Stimulated activated CD8-positive, alpha-beta memory T cell treated with anti-CD3 and anti-CD28 coated beads, Interleukin-4, amount 100 ng/mL, for 4 hours (primary cell): Measurements from ENCODE around the gene TBP.

Experiments used
- DNase-seq, 2 donors: peaks; one replicate each; pipeline ENCODE4 v3.0.0-alpha.2; 2020; ENCODE audit warnings: low read depth in 2 of 2, low spot score in 1 of 2

TBP gene

DNA sequence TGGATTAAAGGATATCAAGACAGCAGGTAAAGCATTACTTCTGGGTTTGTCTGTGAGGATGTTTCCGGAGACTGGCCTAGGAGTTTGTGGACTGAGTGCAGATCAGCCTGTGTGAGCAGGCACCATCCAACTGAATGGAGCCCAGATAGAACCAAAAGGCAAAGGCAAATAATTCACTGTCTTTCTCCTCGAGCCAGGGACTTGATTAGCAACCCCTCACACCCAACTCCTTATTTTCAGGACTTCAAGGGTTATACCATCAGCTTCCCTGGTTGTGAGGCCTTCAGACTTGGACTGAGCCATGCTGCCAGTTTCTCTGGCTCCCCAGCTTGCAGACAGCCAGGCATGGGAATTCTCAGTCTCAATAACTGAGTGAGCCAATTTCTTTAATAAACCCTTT, 20.4 kb upstream of the TBP start:
- no peak for DNase-seq

- DNase-seq: no peak
These were observed 19.2 kb upstream of the TBP start for GRCh38 chr6:170535004-170535403.

DNA sequence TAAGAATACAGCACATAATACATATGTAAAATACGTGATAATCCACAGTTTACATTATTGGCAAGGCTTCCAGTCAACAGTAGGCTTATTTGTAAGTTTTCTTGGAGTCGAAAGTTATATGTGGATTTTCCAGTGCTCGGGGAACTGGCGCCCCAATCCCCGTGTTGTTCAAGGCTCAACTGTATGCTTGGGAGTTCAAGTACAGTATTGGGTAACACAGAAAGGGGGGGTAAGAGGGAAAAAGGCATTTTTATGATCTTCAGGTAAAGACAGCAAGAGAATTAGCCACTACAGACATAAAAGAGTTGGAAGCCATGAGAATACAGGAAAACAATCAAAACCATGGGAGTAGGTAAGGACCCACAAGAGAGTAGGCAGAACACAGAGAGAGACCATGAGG, 17.5 kb upstream of the TBP start:
- DNase-seq: no peak

DNA sequence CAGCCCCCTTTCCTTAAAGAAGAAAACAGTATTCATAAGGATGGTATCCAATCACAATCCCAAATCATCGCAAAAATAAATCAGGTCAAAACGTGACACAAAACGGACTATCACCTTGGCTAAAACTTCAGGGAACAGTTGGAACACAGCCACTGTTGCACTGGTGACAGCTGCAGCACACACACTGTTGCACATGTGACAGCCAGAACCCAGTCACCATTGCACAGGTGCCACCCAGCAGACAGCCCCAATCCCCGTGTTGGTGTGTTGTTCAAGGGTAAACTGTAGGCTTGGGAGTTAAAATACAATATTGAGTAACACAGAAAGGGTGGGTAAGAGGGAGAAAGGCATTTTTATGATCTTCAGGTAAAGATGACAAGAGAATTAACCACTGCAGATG, 16.8 kb upstream of the TBP start:
- no peak for DNase-seq

DNA sequence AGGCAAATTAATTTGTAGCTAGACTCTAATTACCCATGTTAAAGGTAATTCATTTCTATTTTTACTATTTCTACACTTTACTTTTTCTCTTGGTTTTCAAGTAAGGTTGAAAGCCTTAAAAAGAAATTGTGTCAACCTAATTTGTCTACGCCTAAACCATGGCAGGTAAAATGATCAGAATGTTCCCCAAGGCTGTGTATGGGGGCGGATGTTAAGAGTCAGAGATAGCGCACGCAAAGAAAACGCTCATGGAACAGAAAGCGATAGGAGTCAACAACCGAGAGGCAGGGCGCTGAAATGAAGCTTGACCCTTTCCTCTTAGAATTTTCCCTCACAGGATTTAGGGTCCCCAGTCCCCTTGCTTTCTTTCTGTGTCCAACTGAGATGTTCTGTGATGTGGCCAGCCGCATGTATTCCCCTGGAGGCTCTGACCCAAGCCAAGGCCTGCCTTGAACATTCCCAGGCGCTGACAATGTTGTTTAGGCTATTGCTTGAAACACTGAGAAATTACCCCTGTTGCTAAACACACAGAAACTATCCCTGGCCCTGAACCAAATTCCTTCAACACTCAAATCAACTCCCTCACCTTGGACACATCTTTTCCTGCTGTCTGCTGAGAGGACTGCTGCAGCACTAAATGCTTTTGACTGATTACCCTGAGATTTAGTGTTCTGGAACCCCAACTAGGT, 12.0 kb upstream of the TBP start:
- DNase-seq: no peak

DNA sequence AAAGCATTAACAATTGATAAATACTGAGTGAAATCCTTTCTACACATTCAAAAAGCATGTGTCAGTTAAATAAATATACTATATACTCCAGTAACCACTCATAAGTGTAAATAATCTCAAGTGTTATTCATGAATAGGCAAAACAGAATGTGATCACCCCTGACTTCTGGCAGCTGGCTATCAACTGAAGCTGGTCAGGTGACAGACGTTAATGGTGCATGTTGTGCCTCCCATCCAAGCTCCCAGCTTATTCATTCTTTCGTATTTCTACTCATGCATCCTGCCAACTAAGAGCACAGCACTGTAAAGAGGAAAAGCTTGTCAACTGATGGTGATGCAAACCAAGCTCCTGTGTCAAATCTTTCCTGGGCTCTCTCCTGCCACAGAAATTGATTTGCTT, 8.8 kb upstream of the TBP start:
- DNase-seq: no peak

DNA sequence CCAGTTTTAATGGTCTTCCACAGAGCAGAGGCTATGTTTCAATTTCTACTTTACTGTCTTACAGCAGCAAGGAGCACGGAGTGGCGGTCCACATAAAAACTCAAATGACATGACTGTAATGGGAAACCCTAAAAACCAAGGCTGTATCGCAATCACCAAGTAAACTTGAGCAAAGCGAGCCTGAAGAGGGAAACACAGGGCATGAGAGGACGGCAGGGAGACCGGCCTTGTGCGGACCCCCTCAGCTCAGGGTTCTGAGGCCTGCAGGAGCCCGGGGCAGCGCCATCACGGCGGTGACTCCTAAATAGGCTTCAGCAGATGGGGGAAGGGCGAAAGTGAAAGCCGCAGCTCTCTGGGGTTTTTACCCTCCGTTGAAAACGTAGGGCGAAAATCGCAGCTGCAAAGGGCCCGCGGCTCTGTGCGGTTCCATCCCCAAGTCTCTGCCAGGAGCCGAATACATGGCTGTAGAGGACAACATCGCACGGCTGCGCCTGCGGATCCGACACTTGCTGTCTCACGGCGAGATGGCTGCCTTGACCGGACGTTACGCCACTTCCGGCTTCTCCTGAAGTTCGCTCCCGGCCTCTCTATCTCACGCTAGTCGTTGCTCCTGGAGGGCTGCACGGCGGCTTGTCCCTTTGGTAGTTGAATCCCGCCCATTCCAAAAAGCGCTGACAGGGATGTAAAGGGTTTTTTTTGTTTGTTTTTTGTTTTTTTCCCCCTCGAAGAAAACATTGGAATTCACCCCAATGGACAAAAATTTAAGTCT, 1.2 kb upstream of the TBP start, which contains the start of gene PSMB1:
Gene PSMB1 (minus strand): TSS at position 543 of the 769 bp plus-strand sequence. CDS start 65 bp downstream, at position 478.
- DNase-seq: peak; percentile 57 to 67

DNA sequence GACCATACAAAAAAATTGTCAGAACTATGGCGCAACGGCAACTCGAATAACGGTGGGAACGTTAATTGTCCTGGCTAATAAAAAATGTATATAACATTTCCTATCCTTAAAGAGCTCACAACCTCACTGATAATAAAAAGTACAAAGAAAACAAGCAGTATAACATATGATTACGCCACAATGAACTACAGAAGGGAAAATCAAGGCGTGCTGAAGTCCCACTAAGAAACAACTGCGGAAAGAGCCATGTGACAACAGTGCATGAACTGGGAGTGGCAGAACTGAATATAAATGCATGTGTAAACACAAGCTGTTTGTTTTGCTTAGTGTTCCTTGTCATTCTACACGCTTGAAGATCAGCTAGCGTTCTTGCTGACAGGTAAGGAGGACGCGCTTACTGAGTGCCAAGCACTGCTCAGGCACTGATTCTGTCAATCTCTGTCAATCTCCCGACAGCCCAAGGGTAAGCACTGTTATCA, 596 bp upstream of the TBP start:
- DNase-seq: no peak

DNA sequence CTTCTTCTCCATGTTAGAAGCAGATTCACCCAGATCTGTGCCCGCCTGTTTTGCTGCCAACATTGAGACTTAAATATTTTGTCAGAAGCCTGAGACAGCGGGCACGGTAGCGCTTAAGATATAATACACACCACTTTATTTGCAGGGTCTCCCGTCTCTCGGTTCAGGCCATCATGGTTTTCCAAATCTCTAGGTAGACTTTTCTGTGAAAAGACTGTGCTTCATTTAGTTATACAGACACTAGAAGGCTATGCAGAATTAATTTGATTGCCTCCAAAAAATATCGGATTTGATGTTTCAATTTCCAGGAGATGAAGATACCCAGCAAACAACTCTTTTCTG, 598 bp downstream of the TBP start:
- DNase-seq: no peak

GRCh38 chr6:170555305-170555704, 1.1 kb downstream of the TBP start:
- DNase-seq: no peak

GRCh38 chr6:170561555-170561954, 7.4 kb downstream of the TBP start:
- DNase-seq: no peak

DNA sequence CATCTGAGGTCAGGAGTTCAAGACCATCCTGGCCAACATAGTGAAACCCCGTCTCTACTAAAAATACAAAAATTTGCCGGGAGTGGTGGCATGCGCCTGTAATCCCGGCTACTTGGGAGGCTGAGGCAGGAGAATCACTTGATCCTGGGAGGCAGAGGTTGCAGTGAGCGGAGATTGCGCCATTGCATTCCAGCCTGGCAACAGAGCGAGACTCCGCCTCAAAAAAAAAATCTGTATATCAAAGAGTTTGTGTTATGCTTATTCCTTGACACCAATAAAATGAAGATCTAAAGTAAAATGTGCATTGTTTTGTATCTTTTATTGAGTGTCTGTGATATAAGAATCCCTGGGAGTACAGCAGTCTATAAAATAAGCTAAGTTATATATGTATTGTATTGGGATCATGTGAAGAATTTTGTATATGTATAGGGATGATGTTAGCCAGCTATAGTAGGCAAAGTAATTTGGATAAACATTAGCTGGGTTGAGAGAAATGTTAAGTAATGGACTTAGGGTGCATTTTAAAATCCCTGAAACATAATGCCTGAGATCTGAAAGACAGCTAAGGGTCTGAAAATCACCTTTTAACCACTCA, 10.9 kb downstream of the TBP start:
- no peak for DNase-seq

GRCh38 chr6:170572704-170573466, 18.7 kb downstream of the TBP start:
- DNase-seq: no peak

DNA sequence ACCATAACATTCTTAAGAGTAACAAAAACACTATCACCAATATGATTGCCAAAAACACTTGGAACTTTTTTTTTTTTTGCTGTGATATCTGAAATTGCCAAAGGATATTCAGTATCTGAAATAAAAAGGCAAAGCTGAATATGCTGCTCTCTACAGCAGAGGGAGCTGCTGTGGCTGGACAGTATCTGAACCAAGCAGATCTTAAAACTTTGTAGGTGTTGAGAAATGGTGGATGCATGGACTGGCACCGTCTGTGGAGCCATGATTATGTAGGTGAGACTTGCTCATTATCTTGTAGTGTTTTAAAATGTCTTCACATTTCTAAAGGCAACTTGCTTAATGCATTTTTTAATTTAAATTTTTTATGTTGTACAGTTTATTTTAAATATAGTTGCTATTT, 21.1 kb downstream of the TBP start:
- no peak for DNase-seq

- no peak for DNase-seq
These were observed 24.7 kb downstream of the TBP start for GRCh38 chr6:170578909-170579308.

DNA sequence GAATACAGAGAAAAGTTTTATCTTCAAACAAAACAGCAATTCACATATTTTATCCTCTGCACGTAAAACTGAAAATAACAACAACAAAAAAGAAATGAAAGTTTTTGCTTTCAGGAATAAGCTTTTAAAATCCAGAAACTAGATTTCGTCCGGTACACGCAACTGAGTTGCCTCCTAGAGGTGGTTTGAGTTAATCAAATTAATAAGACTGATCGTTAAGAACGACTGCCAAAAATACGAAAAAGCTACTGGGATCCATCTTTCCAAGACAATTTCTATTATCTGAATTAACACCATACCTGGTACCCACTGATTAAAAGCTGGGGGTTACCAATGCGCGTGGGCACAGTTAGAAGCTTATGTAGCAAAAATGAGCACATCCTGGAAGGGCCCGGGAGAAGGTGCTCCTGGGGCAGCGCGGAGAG, 29.6 kb downstream of the TBP start:
- no peak for DNase-seq

DNA sequence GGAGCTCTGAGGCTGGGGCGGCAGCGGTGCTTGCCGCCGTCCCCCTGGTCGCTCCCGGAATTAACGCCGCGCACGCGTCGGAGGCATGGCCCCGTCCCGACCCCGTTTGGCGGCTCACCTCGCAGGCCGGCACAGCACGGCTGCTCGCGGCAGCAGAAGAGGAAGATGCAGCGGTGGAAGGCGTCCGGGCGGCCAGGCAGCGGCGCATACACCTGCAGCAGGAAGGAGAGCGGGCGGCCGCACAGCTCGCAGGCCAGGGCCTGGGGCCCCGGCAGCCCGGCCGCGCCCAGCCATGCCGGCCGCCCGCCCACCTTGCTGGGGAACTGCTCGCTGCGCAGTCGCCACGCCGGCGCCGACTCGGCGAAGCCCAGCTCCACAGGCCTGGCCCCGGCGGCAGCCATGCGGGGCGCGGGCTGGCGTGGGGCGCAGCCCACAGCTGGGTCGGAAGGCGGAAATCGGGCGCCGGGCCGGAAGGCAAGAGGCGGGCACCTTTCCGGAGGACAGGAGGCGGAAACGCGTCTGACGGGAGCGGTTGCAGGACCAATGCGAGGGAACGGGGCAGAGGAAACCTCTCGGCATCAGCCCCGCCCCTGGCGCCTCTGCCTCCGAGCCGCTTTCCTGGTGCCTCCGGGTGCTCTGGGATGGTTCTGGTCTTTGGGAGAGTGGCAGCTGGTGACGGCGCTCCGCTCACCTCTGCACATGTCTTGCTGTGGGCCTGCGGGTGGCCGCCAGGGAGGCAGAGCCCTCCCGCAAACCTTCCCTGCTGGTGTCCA, 30.2 kb downstream of the TBP start, which contains the start of gene PDCD2:
Gene PDCD2 (minus strand): TSS at position 457 of the 773 bp plus-strand sequence. CDS start 56 bp downstream, at position 401.
- DNase-seq: peak; percentile 85 to 88

DNA sequence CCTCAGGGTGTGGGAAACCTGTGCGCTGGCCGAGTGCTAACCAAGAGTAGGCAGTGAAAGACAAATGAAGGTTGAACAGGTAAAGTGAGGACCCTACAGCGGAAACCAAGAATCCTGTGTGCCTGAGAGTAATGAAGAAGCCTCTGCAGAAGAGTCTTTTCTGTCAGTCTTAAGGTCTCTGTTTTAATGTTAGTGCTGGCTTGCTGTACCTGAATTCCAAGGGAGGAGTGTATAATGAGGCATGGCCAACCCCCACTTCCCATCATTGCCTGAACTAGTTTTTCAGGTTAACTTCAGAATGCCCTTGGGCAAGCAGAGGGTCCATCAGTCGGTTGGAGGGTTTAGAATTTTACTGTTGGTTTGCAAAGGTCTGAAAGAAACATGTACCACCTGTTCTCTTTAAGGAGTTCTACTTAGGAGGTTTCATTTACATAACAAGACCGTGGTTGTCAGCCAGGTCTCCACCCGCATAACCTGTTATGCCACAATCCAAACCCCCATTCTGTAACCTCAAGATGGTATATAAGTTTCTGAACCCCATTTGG, 30.9 kb downstream of the TBP start:
- DNase-seq: no peak

- no peak for DNase-seq
These were observed 36.6 kb downstream of the TBP start for GRCh38 chr6:170590725-170591124.

- DNase-seq: no peak
These were observed 42.3 kb downstream of the TBP start for GRCh38 chr6:170596426-170596825.
